HCT116 (cell line): ENCODE data around the gene KIFC3.

Experiments
- ATF3 ChIP-seq: IDR thresholded peaks from 2 replicates; pipeline ENCODE4 v1.6.1; 2012
- CEBPB ChIP-seq: IDR thresholded peaks from 2 replicates; pipeline ENCODE4 v1.6.1; 2012; ENCODE audit warnings: low read depth
- EZH2 ChIP-seq: fragments of 200-600 bp; sonication (generic); IDR thresholded peaks from 2 replicates; pipeline ENCODE4 v1.6.1; 2017; ENCODE audit warnings: antibody characterized with exemption, mixed run types
- POLR2A ChIP-seq: IDR thresholded peaks from 2 replicates; pipeline ENCODE4 v1.7.0; 2011; ENCODE audit warnings: borderline replicate concordance; ENCODE audit not compliant: insufficient read depth, insufficient read length; ENCODE audit errors: extremely low read depth
- POLR2AphosphoS5 ChIP-seq: IDR thresholded peaks from 2 replicates; pipeline ENCODE4 v1.6.1; 2011; ENCODE audit warnings: mild to moderate bottlenecking, low read depth, low read length, moderate library complexity
- RAD21 ChIP-seq: IDR thresholded peaks from 2 replicates; pipeline ENCODE4 v1.6.1; 2012; ENCODE audit warnings: low read depth, mild to moderate bottlenecking
- REST ChIP-seq: IDR thresholded peaks from 2 replicates; pipeline ENCODE4 v1.6.1; 2012; ENCODE audit warnings: low read depth
- ZNF274 ChIP-seq: fragments of 200-500 bp; sonication (Bioruptor generic); IDR thresholded peaks from 2 replicates; pipeline ENCODE4 v1.6.1; 2014; ENCODE audit warnings: mild to moderate bottlenecking, low read depth, low read length, inconsistent platforms
- TF ChIP-seq, protein P1 (sequence below), 3 experiments: fragments of 200-600 bp in 1 of 3; sonication (generic) in 1 of 3; IDR thresholded peaks in 2 of 3; conservative IDR thresholded peaks in 1 of 3; 2 replicates each; pipeline ENCODE4 v1.5.1; 2012 to 2017; ENCODE audit warnings: low read depth in 2 of 3, low read length in 2 of 3, antibody characterized with exemption in 1 of 3, borderline replicate concordance in 1 of 3, control low read depth in 1 of 3, mild to moderate bottlenecking in 1 of 3, mixed read lengths in 1 of 3, mixed run types in 1 of 3, moderate library complexity in 1 of 3; ENCODE audit not compliant: insufficient read depth in 1 of 3
- TF ChIP-seq, protein P2 (sequence below): IDR thresholded peaks from 2 replicates; pipeline ENCODE4 v1.6.1; 2012

DNA sequence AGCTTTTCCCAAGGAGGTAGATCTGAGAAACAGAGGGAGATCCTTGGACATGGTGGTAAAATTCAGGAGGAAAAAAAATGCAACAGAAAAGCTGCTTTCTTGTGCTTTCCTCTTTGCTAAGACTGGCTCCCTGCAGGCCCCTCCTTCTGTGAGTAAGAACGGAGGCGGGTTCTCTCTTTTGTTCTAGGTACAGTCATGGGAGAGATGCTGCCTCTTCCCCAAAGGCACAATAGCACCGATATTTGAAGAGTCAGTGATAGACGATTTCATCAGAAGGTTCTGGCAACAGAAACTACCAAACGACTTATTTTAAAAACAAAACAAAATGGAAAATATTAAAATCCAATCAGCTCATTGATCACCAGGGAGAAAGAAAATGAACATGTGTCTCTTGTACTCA is 32.6 kb upstream of the KIFC3 start:
- TF ChIP-seq, protein P1, sequence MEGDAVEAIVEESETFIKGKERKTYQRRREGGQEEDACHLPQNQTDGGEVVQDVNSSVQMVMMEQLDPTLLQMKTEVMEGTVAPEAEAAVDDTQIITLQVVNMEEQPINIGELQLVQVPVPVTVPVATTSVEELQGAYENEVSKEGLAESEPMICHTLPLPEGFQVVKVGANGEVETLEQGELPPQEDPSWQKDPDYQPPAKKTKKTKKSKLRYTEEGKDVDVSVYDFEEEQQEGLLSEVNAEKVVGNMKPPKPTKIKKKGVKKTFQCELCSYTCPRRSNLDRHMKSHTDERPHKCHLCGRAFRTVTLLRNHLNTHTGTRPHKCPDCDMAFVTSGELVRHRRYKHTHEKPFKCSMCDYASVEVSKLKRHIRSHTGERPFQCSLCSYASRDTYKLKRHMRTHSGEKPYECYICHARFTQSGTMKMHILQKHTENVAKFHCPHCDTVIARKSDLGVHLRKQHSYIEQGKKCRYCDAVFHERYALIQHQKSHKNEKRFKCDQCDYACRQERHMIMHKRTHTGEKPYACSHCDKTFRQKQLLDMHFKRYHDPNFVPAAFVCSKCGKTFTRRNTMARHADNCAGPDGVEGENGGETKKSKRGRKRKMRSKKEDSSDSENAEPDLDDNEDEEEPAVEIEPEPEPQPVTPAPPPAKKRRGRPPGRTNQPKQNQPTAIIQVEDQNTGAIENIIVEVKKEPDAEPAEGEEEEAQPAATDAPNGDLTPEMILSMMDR (IDR thresholded peaks at IDR 0.05 in 2 of 3, conservative IDR thresholded peaks at IDR 0.05 in 1 of 3; ENCODE audit: borderline replicate concordance in 1 of 3, insufficient read depth in 1 of 3, low read depth in 2 of 3, low read length in 2 of 3) = no peak
- TF ChIP-seq CEBPB (no peak), EZH2 (no peak), POLR2A (no peak), ZNF274 (no peak), RAD21 (no peak), POLR2AphosphoS5 (no peak), REST (no peak), ATF3 (no peak)
- TF ChIP-seq, protein P2, sequence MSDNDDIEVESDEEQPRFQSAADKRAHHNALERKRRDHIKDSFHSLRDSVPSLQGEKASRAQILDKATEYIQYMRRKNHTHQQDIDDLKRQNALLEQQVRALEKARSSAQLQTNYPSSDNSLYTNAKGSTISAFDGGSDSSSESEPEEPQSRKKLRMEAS = no peak
